Naive B cell (primary cell): Measurements from ENCODE around the gene EYA4. TPM values are rescaled to one million over a fixed set of nuclear protein-coding genes. Genes with fewer than 3 reads are reported as not detected.
"Not testable (repeated sequence)": the region's sequence is repeated elsewhere in the genome, so short reads cannot be mapped to it uniquely, and the experiment has no call there.

ENCODE experiments used
- ATAC-seq, 2 donors: fragments of 150-1000 bp; cut with Tn5 transposase; 2 replicates each; pipeline ENCODE4 v1.10.0; 2021; ENCODE audit warnings: low read depth in 2 of 2, mild to moderate bottlenecking in 2 of 2, moderate library complexity in 2 of 2
- DNase-seq: peaks from one replicate; pipeline ENCODE4 v3.0.0; 2022
- H3K27ac Mint-ChIP-seq, 6 donors: one replicate each; pipeline ENCODE4 v1.8.0; 2020 to 2022; ENCODE audit warnings: mild to moderate bottlenecking in 6 of 6, mixed read lengths in 6 of 6, moderate library complexity in 5 of 6, inconsistent platforms in 2 of 6
- H3K27me3 Mint-ChIP-seq, 3 donors: one replicate each; pipeline ENCODE4 v1.8.0; 2021 to 2022; ENCODE audit warnings: mixed read lengths in 3 of 3, mild to moderate bottlenecking in 1 of 3
- H3K36me3 Mint-ChIP-seq, 2 donors: one replicate each; pipeline ENCODE4 v1.8.0; 2020 to 2022; ENCODE audit warnings: mixed read lengths in 2 of 2, inconsistent platforms in 1 of 2, mild to moderate bottlenecking in 1 of 2
- H3K4me1 Mint-ChIP-seq, 3 donors: one replicate each; pipeline ENCODE4 v1.8.0; 2020 to 2022; ENCODE audit warnings: mixed read lengths in 3 of 3, inconsistent platforms in 1 of 3, mild to moderate bottlenecking in 1 of 3, moderate library complexity in 1 of 3
- H3K4me3 Mint-ChIP-seq, 8 donors: one replicate each; pipeline ENCODE4 v1.8.0; 2020 to 2022; ENCODE audit warnings: mild to moderate bottlenecking in 8 of 8, mixed read lengths in 8 of 8, moderate library complexity in 8 of 8, inconsistent platforms in 2 of 8
- H3K9me3 Mint-ChIP-seq, 7 donors: one replicate each; pipeline ENCODE4 v1.8.0; 2020 to 2022; ENCODE audit warnings: mixed read lengths in 7 of 7, mild to moderate bottlenecking in 5 of 7, inconsistent platforms in 2 of 7, moderate library complexity in 1 of 7
- polyA plus RNA-seq, 6 donors: library from polyadenylated mRNA; unstranded; fragments of 300-500 nt; fragmentation: Illumina TruSeq; gene quantifications; one replicate each; pipeline ENCODE4 v1.2.3, GENCODE V29; 2021; ENCODE audit warnings: low read depth in 6 of 6

EYA4 gene
- polyA plus RNA-seq, 6 donors from 2014 or later, result not detected

GRCh38 chr6:133388731-133389130 lies 147.6 kb downstream of the EYA4 start:
- Mint-ChIP-seq H3K27me3 (peaks cover 0 to 6% (median 5%) of the 10 kb centered on the region in 3 donors), H3K9me3 (peaks cover 0 to 1% (median 0%) of the 10 kb centered on the region in 7 donors), H3K27ac (no peak overlapping the region), H3K4me3 (no peak overlapping the region), H3K4me1 (no peaks in the 10 kb centered on the region), H3K36me3 (no peaks in the 10 kb centered on the region)
- ATAC-seq, result no peak
- no peak for DNase-seq

- DNase-seq (no peak), ATAC-seq (no peak)
- Mint-ChIP-seq H3K36me3 (no peaks in the 10 kb centered on the region), H3K27ac (no peak overlapping the region), H3K27me3 (peaks cover 0 to 6% (median 5%) of the 10 kb centered on the region in 3 donors), H3K4me3 (no peak overlapping the region), H3K9me3 (peaks cover 0 to 1% (median 0%) of the 10 kb centered on the region in 7 donors), H3K4me1 (no peaks in the 10 kb centered on the region)
Measured at GRCh38 chr6:133390168-133390567, 149.0 kb downstream of the EYA4 start.

DNA sequence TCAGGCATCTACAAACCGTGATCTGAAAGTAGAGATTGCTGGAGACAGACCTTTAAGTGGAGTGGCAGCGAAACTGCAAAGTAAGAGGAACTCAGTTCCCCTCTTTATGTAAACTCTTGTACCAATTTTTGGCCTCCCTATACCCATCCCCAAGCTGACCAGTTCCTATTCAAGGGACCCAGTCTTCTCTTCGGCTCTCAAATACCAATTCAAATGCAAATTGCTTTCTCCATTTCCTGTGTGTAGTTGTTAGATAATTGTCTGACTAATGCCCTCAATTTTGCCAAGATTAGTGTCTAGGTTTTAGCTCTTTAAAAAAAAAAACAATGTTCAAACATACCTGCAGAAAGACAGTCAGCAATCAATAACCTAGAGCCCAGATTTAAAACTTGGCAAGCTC lies 150.9 kb downstream of the EYA4 start:
- DNase-seq (no peak), ATAC-seq (no peak)
- H3K36me3 Mint-ChIP-seq, result no peaks in the 10 kb centered on the region
- no peaks in the 10 kb centered on the region for H3K4me1 Mint-ChIP-seq
- H3K9me3 Mint-ChIP-seq, result peaks cover 0 to 2% (median 0%) of the 10 kb centered on the region in 7 donors
- no peak overlapping the region for H3K27ac Mint-ChIP-seq
- peaks cover 5 to 6% (median 5%) of the 10 kb centered on the region in 3 donors for H3K27me3 Mint-ChIP-seq
- no peak overlapping the region for H3K4me3 Mint-ChIP-seq

DNA sequence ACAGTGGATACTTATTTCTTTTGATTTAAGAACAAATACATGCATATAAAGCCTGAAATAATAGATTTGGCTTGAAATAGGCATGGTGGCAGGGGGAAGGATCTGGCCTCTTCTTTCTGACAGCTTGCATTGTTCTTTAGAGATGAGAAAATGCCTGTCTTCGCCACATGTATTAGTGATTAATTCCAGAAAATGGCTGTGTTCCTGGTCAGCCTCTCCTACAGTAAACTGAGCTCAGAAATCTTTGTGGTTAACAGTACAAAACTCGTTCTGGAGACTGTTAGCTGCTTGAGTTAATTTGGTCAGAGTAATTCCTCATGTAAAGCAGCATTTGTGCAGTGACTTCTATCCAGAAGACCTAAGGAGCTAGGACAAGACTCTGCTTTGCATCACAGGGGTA lies 151.5 kb downstream of the EYA4 start:
- Mint-ChIP-seq H3K27me3 (peaks cover 5 to 6% (median 5%) of the 10 kb centered on the region in 3 donors), H3K27ac (no peak overlapping the region), H3K4me3 (no peak overlapping the region), H3K4me1 (no peaks in the 10 kb centered on the region), H3K36me3 (no peaks in the 10 kb centered on the region), H3K9me3 (peaks cover 0 to 2% (median 0%) of the 10 kb centered on the region in 7 donors)
- ATAC-seq (no peak), DNase-seq (no peak)

DNA sequence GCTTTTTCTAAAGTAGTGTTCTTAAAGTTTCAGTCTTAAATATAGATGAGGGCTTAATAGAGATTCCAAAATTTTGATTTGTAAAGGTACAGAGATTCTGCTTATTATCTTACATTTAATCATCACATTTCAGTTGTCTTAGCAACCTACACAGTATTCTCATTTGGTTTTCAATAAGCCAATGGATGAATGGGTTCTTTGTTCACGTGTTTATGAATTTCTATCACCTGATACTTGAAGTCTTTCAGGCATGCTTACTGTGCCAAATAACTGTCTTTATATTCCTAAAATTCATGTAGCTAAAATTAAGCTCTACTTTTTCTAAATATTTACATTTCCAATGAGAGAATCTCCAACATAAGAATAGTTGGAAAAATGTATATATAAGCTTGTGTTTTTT lies 152.7 kb downstream of the EYA4 start:
- H3K4me1 Mint-ChIP-seq, result no peaks in the 10 kb centered on the region
- no peak overlapping the region for H3K4me3 Mint-ChIP-seq
- peaks cover 5 to 6% (median 5%) of the 10 kb centered on the region in 3 donors for H3K27me3 Mint-ChIP-seq
- ATAC-seq (no peak), DNase-seq (no peak)
- no peaks in the 10 kb centered on the region for H3K36me3 Mint-ChIP-seq
- H3K9me3 Mint-ChIP-seq, result peaks cover 0 to 2% (median 0%) of the 10 kb centered on the region in 7 donors
- H3K27ac Mint-ChIP-seq, result no peak overlapping the region

DNA sequence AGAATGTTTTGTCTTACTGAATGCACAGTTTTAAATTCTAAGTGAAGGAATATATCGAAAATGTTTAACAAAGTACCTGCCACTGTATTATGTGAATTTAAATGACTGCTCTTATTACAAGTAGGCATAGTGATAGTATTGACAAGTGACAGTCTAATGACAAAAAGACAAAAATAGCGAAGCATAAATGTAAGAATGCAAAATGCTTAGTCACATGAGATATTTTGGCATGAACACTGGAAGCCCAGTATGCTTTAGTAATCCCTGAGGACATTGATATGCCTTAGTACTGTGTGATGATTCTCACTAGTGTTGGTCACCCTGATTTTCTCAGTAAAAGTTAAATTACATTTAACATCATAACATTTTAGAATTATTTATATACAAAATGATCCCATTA lies 153.5 kb downstream of the EYA4 start:
- Mint-ChIP-seq H3K27ac (no peak overlapping the region), H3K4me3 (no peak overlapping the region), H3K36me3 (no peaks in the 10 kb centered on the region), H3K27me3 (peaks cover 5 to 6% (median 5%) of the 10 kb centered on the region in 3 donors), H3K9me3 (peaks cover 0 to 2% (median 0%) of the 10 kb centered on the region in 7 donors), H3K4me1 (no peaks in the 10 kb centered on the region)
- ATAC-seq, result no peak
- DNase-seq, result no peak

GRCh38 chr6:133396233-133396983 lies 155.3 kb downstream of the EYA4 start:
- ATAC-seq, result no peak
- H3K27me3 Mint-ChIP-seq, result peaks cover 0 to 5% (median 0%) of the 10 kb centered on the region in 3 donors
- no peaks in the 10 kb centered on the region for H3K4me1 Mint-ChIP-seq
- H3K4me3 Mint-ChIP-seq, result no peak overlapping the region
- H3K36me3 Mint-ChIP-seq, result no peaks in the 10 kb centered on the region
- DNase-seq, result no peak
- H3K9me3 Mint-ChIP-seq, result peaks cover 0 to 4% (median 0%) of the 10 kb centered on the region in 7 donors
- H3K27ac Mint-ChIP-seq, result no peak overlapping the region

- peaks cover 0 to 5% (median 0%) of the 10 kb centered on the region in 3 donors for H3K27me3 Mint-ChIP-seq
- no peaks in the 10 kb centered on the region for H3K4me1 Mint-ChIP-seq
- no peak for DNase-seq
- H3K36me3 Mint-ChIP-seq, result no peaks in the 10 kb centered on the region
- H3K9me3 Mint-ChIP-seq, result peaks cover 0 to 4% (median 0%) of the 10 kb centered on the region in 7 donors
- H3K4me3 Mint-ChIP-seq, result no peak overlapping the region
- ATAC-seq, result no peak
- no peak overlapping the region for H3K27ac Mint-ChIP-seq
Measured at GRCh38 chr6:133396984-133397348, 155.8 kb downstream of the EYA4 start.

- H3K27ac Mint-ChIP-seq, H3K4me3 Mint-ChIP-seq, H3K36me3 Mint-ChIP-seq, H3K4me1 Mint-ChIP-seq, ATAC-seq, DNase-seq, H3K9me3 Mint-ChIP-seq, H3K27me3 Mint-ChIP-seq: not testable (repeated sequence)
Measured at GRCh38 chr6:133397601-133398000, 156.4 kb downstream of the EYA4 start.

DNA sequence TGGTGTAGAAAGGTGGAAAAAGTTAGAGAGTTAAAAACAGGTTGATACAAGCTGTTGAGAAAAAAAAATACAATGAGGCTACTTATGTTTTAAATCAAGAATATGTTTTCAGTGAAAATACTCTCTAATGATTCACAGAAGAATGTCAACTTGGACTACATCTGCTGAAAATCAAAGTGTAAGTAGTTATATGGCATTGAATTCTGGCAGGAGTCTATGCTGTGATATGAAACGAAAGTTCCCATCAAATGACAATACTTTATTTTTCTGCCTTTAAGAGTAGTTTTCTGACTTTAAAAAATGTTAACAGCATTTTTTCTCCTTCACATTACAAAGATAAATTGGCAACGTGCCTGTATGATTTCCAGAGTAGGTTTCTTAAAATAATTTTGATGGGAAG lies 158.3 kb downstream of the EYA4 start:
- Mint-ChIP-seq H3K4me1 (no peaks in the 10 kb centered on the region), H3K9me3 (peaks cover 0 to 4% (median 0%) of the 10 kb centered on the region in 7 donors), H3K36me3 (no peaks in the 10 kb centered on the region), H3K4me3 (no peak overlapping the region), H3K27me3 (peaks cover 0 to 5% (median 0%) of the 10 kb centered on the region in 3 donors), H3K27ac (no peak overlapping the region)
- DNase-seq, result no peak
- ATAC-seq, result no peak

DNA sequence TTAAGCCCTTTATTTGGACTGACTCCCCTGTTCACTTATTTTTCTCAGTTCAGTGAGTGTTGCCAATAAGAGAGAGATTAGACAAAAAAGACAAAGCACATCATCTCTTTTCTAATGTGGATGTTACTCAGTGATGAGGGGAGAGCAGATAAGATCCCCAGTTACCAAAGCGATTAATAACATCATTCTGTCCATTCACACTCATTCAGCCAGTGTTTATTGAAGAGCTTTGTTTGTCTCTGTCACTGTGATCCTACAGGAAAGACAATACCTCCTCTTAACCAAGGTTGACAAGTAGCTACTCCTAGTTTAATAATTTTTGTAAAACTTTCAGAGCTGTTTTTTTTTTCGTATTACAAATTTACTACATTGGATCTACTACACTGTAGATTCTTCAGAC lies 163.0 kb downstream of the EYA4 start:
- Mint-ChIP-seq H3K9me3 (peaks cover 0 to 7% (median 0%) of the 10 kb centered on the region in 7 donors), H3K36me3 (no peaks in the 10 kb centered on the region), H3K27me3 (no peaks in the 10 kb centered on the region), H3K27ac (no peak overlapping the region), H3K4me3 (no peak overlapping the region), H3K4me1 (no peaks in the 10 kb centered on the region)
- ATAC-seq (no peak), DNase-seq (no peak)

GRCh38 chr6:133404728-133405127 lies 163.6 kb downstream of the EYA4 start:
- H3K36me3 Mint-ChIP-seq, result no peaks in the 10 kb centered on the region
- H3K9me3 Mint-ChIP-seq, result peaks cover 0 to 7% (median 0%) of the 10 kb centered on the region in 7 donors
- H3K27ac Mint-ChIP-seq, result no peak overlapping the region
- H3K27me3 Mint-ChIP-seq, result no peaks in the 10 kb centered on the region
- DNase-seq, result no peak
- H3K4me1 Mint-ChIP-seq, result no peaks in the 10 kb centered on the region
- ATAC-seq, result no peak
- H3K4me3 Mint-ChIP-seq, result no peak overlapping the region

- Mint-ChIP-seq H3K27ac (no peak overlapping the region), H3K4me1 (no peaks in the 10 kb centered on the region), H3K9me3 (peaks cover 0 to 4% (median 0%) of the 10 kb centered on the region in 7 donors), H3K4me3 (no peak overlapping the region), H3K36me3 (no peaks in the 10 kb centered on the region), H3K27me3 (no peaks in the 10 kb centered on the region)
- ATAC-seq (no peak), DNase-seq (no peak)
Measured at GRCh38 chr6:133407320-133408100, 166.4 kb downstream of the EYA4 start.

- Mint-ChIP-seq H3K27ac (no peak overlapping the region), H3K27me3 (no peaks in the 10 kb centered on the region), H3K9me3 (peaks cover 0 to 4% (median 0%) of the 10 kb centered on the region in 7 donors), H3K4me3 (no peak overlapping the region), H3K4me1 (no peaks in the 10 kb centered on the region), H3K36me3 (no peaks in the 10 kb centered on the region)
- ATAC-seq, result no peak
- no peak for DNase-seq
Measured at GRCh38 chr6:133408132-133408531, 167.0 kb downstream of the EYA4 start.
